ENCODE results near the gene SC5D.

- TF ChIP-seq POLR2A (IDR thresholded peaks at IDR 0.05) = no peak
- no peak for TF ChIP-seq CTCF (IDR thresholded peaks at IDR 0.05)
Measured at GRCh38 chr11:121250843-121251242, 41.7 kb upstream of the SC5D start.

Measured in heart left ventricle (tissue), 13 donors.